Measurements from ENCODE around the gene PLEKHJ1.
A peak's percentile ranks its signal among the peaks of the same experiment; 100 is the strongest.

The PLEKHJ1 gene

DNA sequence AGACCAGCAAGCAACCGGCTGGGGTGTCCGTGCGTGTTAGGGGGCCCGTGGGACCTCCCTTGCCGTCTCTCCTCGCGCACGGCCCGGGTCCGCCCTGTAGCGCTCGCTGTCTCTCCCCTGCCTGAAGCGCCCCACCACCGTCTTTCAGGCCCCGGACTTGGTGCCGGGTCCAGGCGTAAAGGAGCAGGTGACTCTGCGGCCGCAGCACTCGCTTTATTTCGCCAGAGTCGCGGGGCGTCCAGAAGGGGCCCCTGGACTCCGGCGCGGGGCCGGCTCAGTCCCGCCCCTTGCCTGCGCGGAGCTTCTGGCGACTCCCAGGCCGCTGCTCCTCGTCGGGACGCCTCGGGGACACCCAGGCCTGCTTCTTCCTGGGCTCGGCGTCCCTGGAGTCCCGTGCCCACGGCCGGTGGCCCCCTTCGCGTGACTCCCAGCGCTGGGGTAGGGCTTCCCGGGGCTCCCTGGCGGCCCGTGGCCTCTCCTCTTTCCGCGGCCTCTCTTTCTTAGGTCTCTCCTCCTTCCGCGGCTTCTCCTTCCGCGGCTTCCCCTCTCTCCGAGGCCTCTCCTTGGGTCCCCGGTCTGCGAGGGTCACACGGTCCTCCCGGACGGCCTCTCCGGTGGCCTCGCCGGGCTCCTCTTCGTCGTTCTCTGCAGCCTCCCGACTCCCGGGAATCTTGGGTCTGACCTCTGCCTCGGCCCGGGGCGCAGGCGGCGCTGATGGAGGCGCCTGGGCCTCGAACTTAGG lies 16.1 kb upstream of the PLEKHJ1 start:
- in situ Hi-C loops (cut with MboI; ENCODE audit: low pct_unique_long_range_greater_than_20kb, low sequenced_read_pairs, unreplicated experiment) = loop anchor here (25.0 kb wide), 1 partner anchor 360 kb away; no protein-coding TSS in a partner anchor
- TF ChIP-seq, protein P1, sequence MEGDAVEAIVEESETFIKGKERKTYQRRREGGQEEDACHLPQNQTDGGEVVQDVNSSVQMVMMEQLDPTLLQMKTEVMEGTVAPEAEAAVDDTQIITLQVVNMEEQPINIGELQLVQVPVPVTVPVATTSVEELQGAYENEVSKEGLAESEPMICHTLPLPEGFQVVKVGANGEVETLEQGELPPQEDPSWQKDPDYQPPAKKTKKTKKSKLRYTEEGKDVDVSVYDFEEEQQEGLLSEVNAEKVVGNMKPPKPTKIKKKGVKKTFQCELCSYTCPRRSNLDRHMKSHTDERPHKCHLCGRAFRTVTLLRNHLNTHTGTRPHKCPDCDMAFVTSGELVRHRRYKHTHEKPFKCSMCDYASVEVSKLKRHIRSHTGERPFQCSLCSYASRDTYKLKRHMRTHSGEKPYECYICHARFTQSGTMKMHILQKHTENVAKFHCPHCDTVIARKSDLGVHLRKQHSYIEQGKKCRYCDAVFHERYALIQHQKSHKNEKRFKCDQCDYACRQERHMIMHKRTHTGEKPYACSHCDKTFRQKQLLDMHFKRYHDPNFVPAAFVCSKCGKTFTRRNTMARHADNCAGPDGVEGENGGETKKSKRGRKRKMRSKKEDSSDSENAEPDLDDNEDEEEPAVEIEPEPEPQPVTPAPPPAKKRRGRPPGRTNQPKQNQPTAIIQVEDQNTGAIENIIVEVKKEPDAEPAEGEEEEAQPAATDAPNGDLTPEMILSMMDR (IDR thresholded peaks at IDR 0.05; ENCODE audit: extremely low read depth, insufficient read depth, missing control alignments) = no peak
- DNase-seq (ENCODE audit: low spot score) = peak; percentile 59

DNA sequence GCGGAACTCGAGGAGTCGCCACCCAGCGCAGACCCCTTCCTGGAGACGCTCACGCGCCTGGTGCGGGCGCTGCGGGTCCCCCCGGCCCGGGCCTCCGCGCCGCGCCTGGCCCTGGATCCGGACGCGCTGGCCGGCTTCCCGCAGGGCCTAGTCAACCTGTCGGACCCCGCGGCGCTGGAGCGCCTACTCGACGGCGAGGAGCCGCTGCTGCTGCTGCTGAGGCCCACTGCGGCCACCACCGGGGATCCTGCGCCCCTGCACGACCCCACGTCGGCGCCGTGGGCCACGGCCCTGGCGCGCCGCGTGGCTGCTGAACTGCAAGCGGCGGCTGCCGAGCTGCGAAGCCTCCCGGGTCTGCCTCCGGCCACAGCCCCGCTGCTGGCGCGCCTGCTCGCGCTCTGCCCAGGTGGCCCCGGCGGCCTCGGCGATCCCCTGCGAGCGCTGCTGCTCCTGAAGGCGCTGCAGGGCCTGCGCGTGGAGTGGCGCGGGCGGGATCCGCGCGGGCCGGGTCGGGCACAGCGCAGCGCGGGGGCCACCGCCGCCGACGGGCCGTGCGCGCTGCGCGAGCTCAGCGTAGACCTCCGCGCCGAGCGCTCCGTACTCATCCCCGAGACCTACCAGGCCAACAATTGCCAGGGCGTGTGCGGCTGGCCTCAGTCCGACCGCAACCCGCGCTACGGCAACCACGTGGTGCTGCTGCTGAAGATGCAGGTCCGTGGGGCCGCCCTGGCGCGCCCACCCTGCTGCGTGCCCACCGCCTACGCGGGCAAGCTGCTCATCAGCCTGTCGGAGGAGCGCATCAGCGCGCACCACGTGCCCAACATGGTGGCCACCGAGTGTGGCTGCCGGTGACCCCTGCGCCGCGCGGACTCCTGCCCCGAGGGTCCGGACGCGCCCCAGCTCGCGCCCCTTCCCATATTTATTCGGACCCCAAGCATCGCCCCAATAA lies 15.3 kb upstream of the PLEKHJ1 start:
- peak; percentile 73 for DNase-seq (ENCODE audit: low spot score)
- TF ChIP-seq, protein P1 (IDR thresholded peaks at IDR 0.05; ENCODE audit: extremely low read depth, insufficient read depth, missing control alignments) = no peak
- in situ Hi-C loops (cut with MboI; ENCODE audit: low pct_unique_long_range_greater_than_20kb, low sequenced_read_pairs, unreplicated experiment) = loop anchor here (25.0 kb wide), 1 partner anchor 361 kb away; no protein-coding TSS in a partner anchor

DNA sequence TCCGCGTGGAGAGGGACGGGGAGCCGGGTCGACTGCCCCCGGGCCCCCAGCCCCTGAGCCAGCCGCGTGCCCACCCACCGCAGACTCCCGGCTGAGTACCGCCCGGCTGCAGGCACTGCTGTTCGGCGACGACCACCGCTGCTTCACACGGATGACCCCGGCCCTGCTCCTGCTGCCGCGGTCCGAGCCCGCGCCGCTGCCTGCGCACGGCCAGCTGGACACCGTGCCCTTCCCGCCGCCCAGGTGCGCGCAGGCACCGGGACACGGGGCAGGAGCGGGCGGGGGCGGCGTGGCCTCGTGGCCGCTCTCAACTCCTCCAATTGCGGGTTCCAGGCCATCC lies 14.6 kb upstream of the PLEKHJ1 start:
- TF ChIP-seq, protein P1 (IDR thresholded peaks at IDR 0.05; ENCODE audit: extremely low read depth, insufficient read depth, missing control alignments) = no peak
- DNase-seq (ENCODE audit: low spot score) = no peak
- in situ Hi-C loops (cut with MboI; ENCODE audit: low pct_unique_long_range_greater_than_20kb, low sequenced_read_pairs, unreplicated experiment) = loop anchor here (25.0 kb wide), 1 partner anchor 362 kb away; no protein-coding TSS in a partner anchor

DNA sequence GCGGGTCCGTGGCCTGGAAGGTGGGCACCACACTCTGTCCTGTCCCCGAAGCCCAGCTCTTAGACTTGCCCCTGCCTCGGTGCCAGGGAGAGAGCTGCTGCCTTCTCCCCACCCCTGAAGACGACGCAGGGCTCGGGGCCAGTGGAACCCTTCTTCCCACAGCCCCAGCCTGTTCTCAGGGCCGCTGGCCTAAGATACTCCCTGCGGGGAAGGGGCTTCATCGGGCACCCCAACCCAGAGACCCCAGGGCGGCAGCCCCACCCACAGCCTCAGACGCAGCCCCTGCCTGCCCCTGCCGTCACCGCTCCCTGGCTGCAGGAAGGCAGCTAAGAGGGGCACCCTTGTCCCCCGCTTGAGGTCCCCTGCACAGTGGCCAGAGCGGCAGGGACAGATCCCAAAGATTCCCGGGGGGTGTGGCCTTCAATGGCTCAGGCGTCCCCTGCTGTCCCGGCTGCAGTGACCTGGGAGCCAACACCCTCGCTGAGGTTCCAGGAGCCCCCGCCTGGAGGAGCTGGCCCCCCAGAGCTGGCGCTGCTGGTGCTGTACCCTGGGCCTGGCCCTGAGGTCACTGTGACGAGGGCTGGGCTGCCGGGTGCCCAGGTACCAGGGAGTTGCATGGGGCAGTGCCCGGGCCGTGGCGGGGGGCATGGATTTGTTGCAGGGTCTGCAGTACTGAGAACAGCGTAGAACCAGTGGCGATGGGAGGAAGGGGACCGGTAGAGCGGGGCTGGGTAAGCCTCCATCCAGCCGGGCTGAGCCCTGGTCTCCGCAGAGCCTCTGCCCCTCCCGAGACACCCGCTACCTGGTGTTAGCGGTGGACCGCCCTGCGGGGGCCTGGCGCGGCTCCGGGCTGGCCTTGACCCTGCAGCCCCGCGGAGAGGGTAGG lies 14.0 kb upstream of the PLEKHJ1 start:
- TF ChIP-seq, protein P1 (IDR thresholded peaks at IDR 0.05; ENCODE audit: extremely low read depth, insufficient read depth, missing control alignments) = no peak
- in situ Hi-C loops (cut with MboI; ENCODE audit: low pct_unique_long_range_greater_than_20kb, low sequenced_read_pairs, unreplicated experiment) = loop anchor here (25.0 kb wide), 1 partner anchor 362 kb away; no protein-coding TSS in a partner anchor
- no peak for DNase-seq (ENCODE audit: low spot score)

DNA sequence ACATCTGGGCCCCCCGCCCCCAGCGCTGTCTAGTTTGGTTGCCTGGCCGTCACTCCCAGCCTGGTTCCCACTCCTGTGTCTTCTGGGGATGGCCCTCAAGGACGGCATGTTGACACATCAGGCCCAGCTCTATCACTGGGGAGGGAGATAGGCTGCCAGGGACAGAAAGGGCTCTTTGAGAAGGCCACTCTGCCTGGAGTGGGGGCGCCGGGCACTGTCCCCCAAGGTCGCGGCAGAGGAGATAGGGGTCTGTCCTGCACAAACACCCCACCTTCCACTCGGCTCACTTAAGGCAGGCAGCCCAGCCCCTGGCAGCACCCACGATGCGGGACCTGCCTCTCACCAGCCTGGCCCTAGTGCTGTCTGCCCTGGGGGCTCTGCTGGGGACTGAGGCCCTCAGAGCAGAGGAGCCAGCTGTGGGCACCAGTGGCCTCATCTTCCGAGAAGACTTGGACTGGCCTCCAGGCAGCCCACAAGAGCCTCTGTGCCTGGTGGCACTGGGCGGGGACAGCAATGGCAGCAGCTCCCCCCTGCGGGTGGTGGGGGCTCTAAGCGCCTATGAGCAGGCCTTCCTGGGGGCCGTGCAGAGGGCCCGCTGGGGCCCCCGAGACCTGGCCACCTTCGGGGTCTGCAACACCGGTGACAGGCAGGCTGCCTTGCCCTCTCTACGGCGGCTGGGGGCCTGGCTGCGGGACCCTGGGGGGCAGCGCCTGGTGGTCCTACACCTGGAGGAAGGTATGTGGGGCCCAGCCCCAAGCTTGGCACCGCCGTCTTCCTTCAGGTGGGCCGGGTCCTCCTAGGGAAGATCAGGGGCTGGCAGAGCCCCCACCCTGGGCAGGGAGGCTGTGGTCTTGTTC lies 13.1 kb upstream of the PLEKHJ1 start, which contains the start of gene AMH:
Gene AMH (plus strand): TSS at position 314 of the 857 bp plus-strand sequence. CDS start 10 bp downstream, at position 324.
- DNase-seq (ENCODE audit: low spot score) = no peak
- TF ChIP-seq, protein P1 (IDR thresholded peaks at IDR 0.05; ENCODE audit: extremely low read depth, insufficient read depth, missing control alignments) = no peak
- in situ Hi-C loops (cut with MboI; ENCODE audit: low pct_unique_long_range_greater_than_20kb, low sequenced_read_pairs, unreplicated experiment) = no loop called here

All from GM13977 (cell line).